Cardiac fibroblast (primary cell): ENCODE results near the gene RAB22A.
A peak's percentile ranks its signal among the peaks of the same experiment; 100 is the strongest.

Source experiments
- DNase-seq, 2 donors: peaks; one replicate each; pipeline versions ENCODE4 v3.0.0 to v3.0.0-alpha.2; 2010; ENCODE audit warnings: low read depth in 2 of 2
- H3K4me3 ChIP-seq, 2 donors: replicated peaks in 1 of 2; 1 replicate in 1 of 2; 2 replicates in 1 of 2; pipeline ENCODE4 v1.5.1; 2011; ENCODE audit warnings: low read depth in 2 of 2, low read length in 2 of 2, mild to moderate bottlenecking in 2 of 2, moderate library complexity in 1 of 2
- TF ChIP-seq, protein P1 (sequence below): IDR thresholded peaks from one replicate; pipeline ENCODE4 v1.5.1; 2011; ENCODE audit warnings: low read depth, mild to moderate bottlenecking, low read length, inconsistent platforms

Gene RAB22A

DNA sequence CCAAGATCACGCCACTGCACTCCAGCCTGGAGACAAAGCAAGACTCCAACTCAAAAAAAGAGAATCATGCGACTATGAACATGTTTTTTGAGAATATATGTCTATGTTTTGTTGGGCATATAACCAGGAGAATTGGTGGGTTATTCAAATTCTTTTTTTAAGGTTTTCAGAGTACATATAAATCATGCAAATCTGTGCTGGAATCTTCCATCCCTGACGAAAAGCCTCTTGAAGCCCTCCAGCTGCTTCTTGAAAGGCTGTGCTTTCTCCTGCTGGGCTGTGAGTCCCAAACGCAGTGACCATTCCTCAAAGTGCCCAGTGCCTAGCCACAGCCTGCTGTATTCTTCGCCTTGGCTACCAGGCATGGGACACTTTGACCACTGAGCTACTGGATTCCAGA, 9.2 kb upstream of the RAB22A start:
- TF ChIP-seq, protein P1, sequence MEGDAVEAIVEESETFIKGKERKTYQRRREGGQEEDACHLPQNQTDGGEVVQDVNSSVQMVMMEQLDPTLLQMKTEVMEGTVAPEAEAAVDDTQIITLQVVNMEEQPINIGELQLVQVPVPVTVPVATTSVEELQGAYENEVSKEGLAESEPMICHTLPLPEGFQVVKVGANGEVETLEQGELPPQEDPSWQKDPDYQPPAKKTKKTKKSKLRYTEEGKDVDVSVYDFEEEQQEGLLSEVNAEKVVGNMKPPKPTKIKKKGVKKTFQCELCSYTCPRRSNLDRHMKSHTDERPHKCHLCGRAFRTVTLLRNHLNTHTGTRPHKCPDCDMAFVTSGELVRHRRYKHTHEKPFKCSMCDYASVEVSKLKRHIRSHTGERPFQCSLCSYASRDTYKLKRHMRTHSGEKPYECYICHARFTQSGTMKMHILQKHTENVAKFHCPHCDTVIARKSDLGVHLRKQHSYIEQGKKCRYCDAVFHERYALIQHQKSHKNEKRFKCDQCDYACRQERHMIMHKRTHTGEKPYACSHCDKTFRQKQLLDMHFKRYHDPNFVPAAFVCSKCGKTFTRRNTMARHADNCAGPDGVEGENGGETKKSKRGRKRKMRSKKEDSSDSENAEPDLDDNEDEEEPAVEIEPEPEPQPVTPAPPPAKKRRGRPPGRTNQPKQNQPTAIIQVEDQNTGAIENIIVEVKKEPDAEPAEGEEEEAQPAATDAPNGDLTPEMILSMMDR: no peak
- no peak overlapping the region for H3K4me3 ChIP-seq
- no peak for DNase-seq

DNA sequence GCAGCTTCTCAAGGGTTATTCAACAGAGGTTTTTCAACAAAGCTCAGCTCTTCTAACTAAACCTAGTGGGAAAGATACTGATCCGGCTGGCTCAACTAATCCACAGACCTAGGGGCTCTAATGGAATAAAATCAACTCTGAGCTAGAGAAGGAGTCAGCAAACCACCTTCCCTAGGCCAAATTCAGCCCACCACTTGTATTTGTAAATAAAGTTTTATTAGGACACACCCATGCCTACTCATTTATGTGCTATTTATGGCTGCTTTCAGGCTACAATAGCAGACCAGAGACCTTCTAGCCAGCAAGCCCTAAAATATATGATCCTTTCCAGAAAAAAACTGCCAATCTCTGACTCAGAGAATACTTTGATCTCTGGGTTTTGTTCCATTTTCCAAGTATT, 6.0 kb upstream of the RAB22A start:
- peak in 1 of 2 donors; percentile 9 for DNase-seq
- TF ChIP-seq, protein P1: no peak
- H3K4me3 ChIP-seq: no peak overlapping the region

DNA sequence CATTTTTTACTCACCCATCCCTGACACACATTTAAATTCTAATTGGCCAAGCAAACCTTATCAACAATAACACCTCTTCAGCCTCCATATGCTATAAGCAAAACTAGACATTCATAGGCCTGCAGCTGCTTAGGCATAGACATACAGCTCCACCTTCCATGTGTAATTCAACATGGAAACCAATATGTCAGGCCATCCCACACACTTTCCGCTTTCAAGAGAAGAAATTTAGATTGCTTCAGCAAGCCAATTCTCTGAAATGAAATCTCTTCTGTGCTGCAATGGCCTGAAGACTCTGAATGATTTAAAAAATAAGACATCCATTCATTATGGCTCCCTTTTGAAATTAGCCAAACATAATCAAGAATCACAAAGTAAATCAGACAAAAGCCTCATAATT, 4.5 kb upstream of the RAB22A start:
- TF ChIP-seq, protein P1: no peak

DNA sequence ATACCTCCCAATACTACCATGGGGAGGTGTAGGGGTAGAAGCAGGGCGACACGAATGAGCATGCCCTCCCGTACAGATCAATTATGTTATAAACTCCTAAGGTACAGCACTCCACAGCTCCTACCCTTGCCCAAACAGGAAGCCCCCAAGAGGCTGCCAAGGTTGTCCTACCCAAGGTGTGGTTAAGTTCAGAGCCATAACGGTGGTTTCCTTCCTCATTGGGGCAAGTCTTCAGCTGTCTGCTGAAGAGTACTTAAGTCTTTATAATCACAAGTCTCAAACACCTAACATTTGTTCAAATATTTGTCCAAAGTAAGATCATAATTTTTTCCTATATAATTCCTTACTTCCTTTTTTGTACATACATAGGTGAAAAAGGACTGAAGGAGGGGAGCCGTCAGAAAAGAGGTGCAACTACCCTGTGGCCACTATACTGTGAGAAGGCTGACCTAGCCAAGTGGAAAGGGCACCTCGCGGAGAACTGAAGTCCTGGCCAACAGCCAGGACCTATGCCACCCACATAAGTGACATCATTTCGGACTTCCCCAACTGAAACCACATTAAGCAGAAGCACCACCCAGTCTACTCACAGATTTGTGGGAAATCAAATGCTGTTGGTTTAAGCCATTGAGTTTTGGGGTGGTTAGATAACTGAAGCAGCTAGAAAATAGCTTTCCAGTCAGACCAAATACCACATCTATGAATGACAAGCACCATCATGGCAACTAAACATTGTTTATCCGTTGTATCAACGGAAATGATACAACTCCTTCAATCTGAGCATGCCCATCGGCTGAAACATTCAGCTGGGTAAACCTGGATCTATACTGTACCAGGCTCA, 2.9 kb upstream of the RAB22A start:
- TF ChIP-seq, protein P1: no peak
- no peak overlapping the region for H3K4me3 ChIP-seq

More for the DNA sequence above, 4.5 kb upstream of the RAB22A start:
- no peak for DNase-seq
- no peak overlapping the region for H3K4me3 ChIP-seq

DNA sequence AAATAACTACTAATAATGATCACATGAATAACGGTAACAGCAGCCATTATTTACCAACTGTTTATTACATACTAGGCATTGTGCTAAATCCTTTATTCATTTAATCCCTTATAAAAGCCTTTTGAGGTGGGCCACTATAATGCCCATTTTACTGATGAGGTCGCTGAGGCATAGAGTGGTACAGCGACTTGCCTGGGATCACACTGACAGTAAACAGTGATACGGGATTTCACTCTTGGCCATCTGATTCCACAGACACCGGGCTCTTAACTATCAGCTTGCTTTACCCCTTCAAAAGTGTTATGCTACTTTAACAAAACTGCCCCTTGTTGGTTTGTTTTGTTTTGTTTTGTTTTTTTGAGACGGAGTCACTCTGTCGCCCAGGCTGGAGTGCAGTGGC, 2.2 kb upstream of the RAB22A start:
- no peak overlapping the region for H3K4me3 ChIP-seq
- DNase-seq: no peak
- TF ChIP-seq, protein P1: no peak

More for the DNA sequence above, 2.9 kb upstream of the RAB22A start:
- peak; percentile 33 to 81 for DNase-seq

DNA sequence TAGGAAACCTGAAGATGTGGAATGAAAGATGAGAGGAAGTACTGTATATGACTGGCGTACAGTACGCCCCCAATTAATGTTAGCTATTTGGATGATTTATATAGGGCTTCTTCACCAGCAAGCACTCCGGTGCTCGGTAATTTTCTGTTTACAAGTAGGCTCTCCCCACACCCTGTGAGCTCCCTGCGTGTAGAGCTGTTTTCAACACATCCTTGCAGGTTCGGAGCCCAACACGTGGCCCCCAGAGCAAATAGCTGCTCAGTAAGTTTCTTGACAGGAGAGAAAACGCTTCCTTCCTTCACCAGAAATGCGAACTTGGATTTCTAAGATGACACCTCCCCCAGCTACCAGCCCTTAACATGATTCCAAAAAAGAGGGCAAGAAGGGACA, 1.2 kb upstream of the RAB22A start:
- peak overlapping the region; percentile 71 to 83 for H3K4me3 ChIP-seq
- DNase-seq: no peak
- TF ChIP-seq, protein P1: no peak
